ENCODE data around the gene APIP.
A peak's percentile ranks its signal among the peaks of the same experiment; 100 is the strongest.
"Not testable (repeated sequence)": the region's sequence is repeated elsewhere in the genome, so short reads cannot be mapped to it uniquely, and the experiment has no call there.

Gene APIP

DNA sequence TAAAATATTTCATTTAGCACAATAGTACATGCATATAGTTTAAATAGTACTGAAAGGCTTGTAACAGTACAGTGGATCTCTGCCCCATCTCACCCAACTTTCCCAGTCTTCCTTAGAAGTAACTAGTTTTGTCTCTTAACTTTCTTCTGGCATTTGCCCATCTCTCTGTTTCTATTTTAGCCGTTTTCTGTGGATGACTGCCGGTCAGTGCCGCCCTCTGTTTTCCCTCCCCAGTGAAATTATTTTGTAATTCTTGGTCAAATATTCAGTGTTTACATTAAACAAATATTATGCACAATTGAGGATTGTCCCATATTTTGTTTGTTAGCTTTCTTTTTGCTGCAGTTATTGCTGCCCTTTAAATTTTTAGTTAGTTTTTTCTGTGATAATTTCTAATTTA is 8.5 kb upstream of the APIP start:
- DNase-seq, result no peak

- DNase-seq, result no peak
Measured at GRCh38 chr11:34921156-34921555, 5.0 kb upstream of the APIP start.

DNA sequence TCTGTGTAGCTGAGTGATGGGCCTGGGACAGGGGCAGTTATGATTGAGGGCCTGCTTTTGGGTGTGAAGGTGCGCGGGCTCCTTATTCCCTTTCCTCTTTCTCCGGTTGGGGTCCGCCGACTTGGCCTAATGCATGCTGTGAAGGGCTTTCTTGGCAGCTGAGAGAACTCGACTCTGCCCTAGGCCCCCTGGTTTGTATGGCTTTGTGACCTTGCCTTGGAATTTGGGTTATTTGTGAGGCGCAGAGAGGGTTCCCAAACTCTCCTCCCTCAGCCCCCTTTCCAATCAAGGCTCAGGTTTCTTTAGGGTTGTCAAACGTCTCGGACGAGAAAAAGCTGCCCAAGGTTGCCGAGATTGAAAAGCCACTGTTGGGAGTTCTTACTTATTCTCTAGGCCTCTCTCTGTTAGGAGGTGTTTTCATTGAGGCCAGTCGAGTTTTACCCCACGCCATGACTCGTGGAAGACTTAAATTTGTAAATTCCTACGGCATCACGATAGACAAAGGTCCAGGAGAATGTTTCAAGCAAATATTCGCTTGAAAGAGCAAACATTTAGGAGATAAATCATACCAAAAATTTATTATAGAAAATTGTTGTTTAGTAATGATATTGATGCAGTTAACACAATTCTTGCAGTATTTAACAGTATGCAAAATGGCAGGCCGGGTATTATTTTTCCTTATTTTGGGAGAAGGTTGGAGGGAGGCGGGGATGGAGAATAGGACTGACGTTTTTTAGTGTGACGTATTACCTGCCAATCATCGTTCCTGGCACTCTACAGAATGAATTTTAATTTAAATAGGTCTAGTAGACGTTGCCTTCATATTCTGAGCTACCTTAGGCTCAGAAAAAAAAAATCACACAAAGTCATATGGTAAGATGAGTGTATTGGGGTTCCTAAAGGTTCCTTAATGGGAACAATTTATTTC is 928 bp upstream of the APIP start:
- DNase-seq, result peak in 4 of 6 experiments; percentile 24 to 53 (median 36)

DNA sequence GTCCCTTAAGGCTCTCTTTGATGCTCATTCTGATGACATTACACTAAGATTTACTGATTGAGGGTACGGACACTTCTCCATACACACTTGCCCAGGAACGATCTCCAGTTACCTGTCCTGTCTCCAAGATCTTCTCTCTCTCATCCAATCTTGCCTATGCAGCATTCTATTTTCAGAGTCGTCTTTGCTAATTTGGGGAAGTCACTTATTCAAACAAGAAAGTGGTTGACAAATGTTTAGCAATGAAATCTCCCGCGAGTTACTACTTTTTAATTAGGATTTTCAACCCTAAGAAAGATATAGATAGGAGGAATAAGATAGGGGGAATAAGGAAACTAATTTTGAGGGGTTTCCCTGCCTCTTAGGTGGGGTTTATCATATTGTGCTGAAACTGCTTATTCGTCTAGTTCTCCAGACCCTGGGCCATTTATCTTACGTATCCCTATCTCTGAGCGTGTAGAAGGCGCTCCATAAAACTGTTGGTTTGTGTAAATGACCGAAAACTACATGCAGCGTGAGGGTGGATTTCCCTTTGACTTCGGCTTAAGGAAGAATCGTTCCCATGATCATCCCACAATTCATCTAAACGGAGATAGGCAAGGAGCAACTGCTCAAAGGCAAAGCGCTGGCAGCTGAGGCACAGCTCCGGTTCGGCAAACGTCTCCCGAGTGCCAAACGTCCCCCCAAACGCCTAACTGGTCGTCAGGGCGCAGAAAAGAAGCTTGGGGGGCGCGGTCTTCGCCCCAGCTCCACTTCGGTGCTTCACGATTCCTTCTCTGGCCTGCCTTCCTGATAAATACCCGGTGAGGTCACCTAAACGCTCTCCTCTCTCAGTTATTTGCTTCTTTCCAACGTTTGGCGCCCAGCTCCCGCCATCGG is 804 bp downstream of the APIP start:
- DNase-seq, result peak in 1 of 6 experiments; percentile 24

DNA sequence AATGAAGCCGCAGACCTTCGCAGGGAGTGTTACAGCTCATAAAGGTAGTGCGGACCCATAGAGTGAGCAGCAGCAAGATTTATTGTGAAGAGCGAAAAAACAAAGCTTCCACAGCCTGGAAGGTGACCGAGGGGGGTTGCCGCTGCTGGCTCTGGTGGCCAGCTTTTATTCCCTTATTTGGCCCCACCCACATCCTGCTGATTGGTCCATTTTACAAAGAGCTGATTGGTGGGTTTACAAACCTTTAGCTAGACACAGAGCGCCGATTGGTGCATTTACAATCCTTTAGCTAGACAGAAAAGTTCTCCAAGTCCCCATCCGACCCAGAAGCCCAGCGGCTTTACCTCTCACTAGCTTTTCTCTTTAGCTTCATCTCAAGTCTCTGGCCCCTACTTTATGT is 2.6 kb downstream of the APIP start:
- not testable (repeated sequence) for DNase-seq

DNA sequence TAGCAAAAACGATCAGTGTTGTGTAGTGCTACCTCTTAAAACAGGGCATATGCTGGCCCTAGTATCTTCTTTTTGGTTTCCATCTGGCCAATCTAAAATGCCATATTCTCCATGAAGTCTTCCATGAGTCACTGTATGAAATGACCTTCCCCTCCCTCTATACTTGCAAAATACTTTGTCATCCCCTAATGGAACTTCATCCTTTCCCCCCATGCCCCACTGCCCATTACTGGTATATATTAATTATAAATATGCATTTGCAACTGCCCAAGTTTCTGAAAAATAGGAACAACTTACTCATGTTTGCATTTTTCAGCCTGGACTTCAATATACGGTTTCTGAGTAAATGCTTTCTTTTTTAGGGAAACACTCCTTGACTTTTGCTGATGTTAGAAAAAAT is 4.5 kb downstream of the APIP start:
- DNase-seq, result no peak

DNA sequence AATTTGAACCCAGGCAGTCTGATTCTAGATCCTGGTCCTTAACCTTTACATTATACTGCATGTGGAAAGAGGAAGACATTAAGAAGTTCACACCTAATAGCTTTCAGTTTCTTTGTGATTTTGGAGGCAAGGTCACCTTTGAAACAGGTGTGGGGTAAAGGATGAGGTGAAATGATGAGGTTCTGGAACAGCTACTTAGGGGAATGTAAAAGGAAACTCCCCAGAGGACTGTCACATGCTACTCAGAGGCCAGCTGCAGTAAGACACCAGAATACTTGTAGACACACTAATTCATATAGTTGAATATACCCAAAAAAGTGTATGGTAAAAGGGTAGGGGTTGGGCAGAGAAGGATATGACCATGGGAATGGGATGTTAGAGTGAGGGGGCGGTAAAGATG is 5.4 kb downstream of the APIP start:
- DNase-seq, result no peak

- DNase-seq, result no peak
Measured at GRCh38 chr11:34909955-34910354, 6.2 kb downstream of the APIP start.

- DNase-seq, result no peak
Measured at GRCh38 chr11:34909415-34909814, 6.8 kb downstream of the APIP start.

GRCh38 chr11:34907934-34908593 is 8.1 kb downstream of the APIP start:
- DNase-seq, result no peak

GRCh38 chr11:34905666-34906065 is 10.5 kb downstream of the APIP start:
- DNase-seq, result no peak

- DNase-seq, result no peak
Measured at GRCh38 chr11:34904421-34904955, 11.7 kb downstream of the APIP start.

DNA sequence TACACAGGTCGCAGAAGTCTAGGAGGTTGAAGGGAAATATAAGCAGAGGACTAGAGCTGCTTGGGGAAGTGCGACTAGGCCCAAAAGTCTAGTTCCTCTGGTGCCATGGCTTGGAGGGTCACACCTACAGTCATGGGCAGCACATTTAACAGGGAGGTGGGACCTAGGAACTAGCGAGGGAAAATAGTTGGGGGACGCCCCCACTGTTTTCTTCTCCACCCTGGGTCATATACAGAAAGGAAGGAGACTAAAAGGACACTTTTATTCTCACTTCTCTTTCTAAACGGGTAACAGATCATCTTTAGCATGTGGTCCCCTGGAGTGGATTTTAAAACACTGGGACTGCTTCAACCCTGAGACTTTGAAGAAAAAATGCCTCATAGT is 16.6 kb downstream of the APIP start:
- DNase-seq, result no peak

DNA sequence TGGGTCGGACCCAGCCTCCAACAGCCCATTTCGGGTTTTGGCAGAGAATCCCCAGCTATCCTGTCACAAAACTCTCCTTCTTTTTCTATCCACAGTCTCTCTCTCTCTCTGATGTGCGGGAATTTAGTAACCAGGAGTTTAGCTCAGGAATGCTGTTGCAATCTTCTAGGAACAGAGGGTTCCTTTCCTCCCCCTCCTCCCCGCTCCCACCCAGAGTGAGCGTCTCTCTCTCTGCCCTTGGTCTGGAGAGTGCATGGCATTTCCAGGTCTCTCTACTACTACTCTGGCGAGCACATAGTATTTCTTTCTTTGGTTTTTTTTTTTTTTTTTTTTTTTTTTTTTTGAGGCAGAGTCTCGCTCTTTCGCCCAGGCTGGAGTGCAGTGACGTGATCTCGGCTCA is 17.7 kb downstream of the APIP start:
- no peak for DNase-seq

DNA sequence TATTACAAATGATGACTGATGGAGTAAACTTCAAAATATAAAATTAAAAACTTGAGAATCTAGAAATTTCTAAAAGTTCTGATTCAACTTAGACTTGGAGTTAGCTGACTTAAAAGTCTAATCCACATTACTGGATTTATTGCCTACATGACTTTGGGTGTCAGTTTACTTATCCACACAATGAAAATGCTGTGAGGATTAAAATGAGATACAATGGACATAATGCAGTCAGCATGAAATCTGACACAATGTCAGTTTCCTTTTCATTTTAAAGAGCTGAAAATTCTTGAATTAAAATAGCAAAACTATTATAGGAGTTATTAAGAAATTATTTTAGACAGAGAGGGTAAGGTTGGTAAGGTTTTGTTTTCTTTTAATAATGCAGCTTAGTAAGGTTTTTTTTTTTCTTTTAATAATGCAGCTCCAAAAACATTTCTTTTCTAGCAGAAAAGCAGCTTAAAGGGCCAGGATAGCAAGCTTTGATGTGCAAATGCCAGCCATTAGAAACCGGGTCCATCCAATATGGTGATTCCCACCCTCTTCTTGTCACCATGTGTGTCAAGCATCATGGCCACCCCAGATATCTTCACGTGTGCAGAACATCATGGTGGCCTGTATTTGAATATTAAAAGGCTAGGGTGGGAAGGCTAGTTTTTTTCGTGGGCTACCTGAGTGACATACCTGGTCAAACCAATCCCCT is 18.9 kb downstream of the APIP start:
- DNase-seq, result no peak

DNA sequence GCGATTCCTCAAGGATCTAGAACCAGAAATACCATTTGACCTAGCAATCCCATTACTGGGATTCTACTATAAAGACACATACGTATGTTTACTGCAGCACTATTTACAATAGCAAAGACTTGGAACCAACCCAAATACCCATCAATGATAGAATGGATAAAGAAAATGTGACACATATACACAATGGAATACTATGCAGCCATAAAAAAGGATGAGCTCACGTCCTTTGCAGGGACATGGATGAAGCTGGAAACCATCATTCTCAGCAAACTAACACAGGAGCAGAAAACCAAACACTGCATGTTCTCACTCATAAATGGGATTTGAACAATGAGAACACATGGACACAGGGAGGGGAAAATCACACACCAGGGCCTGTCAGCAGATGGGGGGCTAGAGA is 20.0 kb downstream of the APIP start:
- DNase-seq, result not testable (repeated sequence)

- no peak for DNase-seq
Measured at GRCh38 chr11:34893416-34893815, 22.8 kb downstream of the APIP start.

GRCh38 chr11:34891611-34892010 is 24.6 kb downstream of the APIP start:
- no peak for DNase-seq

GRCh38 chr11:34890812-34891211 is 25.4 kb downstream of the APIP start:
- peak in 1 of 6 experiments; percentile 11 for DNase-seq

DNA sequence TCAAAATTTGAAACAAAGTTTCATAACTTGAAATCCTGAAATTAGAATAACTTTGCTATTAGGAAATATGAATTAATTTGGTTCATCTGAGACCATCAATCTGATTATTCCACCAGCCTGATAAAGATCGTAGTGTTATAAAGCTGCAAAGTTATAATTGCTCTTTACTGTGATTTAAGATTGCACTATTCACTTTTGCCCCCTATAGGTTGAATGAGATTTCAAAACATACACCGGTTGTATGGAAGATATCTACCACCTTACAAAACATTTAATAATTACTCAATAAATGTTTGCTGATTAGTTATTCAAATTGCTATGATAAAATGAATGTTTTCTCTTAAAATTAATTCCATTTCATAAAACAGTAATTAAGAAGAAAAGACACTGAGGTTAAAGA is 26.1 kb downstream of the APIP start:
- no peak for DNase-seq

DNA sequence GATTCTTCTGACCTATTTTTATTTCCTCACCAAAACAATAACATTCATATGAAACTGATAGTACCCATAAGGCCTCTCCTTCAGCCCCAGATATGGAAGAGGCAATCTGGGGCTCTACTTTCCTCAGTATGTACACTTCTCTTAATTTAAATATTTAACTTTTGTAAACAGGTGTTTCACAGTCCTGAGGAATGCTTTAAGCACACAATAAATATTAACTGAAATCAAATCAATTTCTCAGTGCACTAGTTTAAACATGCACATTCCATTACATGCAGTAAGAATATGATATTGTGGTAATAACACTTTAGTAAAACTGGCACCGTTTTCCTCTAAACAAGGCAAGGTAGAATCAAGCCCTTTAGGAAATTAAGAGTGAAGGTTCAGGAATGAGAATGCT is 28.9 kb downstream of the APIP start:
- no peak for DNase-seq

DNA sequence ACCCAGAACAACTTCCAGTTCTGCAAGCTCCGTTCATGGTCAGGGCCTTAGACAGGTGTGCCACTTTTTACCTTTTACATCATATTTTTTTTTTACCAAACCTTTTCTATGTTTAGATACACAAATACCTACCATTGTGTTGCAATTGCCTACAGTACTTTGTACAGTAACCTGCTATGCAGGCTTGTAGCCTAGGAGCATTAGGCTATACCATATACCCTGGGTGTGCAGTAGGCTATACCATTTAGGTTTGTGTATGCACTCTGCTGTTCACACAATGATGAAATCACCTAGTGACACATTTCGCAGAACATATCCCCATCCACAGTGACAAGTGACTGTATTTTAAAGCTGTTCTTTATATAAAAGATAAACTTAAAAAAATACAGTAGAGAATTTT is 29.6 kb downstream of the APIP start:
- no peak for DNase-seq
